Measurements from ENCODE around the gene ANXA9. TPM values are rescaled to one million over a fixed set of nuclear protein-coding genes. Genes with fewer than 3 reads are reported as not detected.
A peak's percentile ranks its signal among the peaks of the same experiment; 100 is the strongest.

ANXA9 gene
- total RNA-seq, 1 experiment from 2014 or later = 2.7 TPM

DNA sequence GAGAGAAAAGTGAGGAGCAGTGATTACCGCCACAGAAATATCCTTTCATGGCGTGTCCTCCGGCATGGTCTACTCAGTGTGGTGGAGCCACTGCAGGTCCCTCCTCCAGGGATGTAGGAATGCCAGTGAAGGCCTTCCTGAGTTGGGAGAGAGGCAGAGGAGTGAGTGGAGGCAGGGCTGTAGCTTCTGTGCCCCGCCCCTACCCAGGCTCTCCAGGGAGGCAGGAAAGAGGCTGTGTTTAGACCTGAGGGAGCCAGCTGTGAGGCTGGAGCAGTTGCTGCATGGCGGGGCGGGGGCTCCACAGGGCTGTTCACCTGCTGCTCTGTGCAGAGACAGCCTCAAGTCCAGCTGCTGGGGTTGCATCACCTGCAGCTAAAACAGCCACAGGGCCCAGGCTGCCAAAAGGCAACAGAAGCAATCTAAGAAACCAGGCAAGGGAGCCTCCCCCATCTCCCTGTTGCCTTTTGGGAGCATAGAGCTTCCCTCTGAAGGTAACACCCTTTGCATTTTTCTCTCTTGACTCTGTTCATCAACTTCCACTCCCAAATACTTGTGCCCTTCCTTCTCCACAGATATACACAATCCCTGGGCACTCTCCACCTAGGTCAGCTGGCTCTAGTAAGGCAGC lies 801 bp upstream of the ANXA9 start:
- DNase-seq (ENCODE audit: low read depth, low spot score) (no peak), ATAC-seq (peak; percentile 53)
- ChIA-PET RAD21 (ENCODE audit: low non-redundant PET in 1 of 2, low total read pairs in 2 of 2, uncharacterized antibody in 2 of 2, unreplicated experiment in 2 of 2) (interaction anchor here in 1 of 2 experiments (0.8 kb wide), 1 partner anchor 15 kb away, joined by 6 read pairs; no protein-coding TSS in a partner anchor), POLR2A (interaction anchor here (0.7 to 1.6 kb wide), 4 partner anchors 11 to 402 kb away, joined by 3 to 5 read pairs (median 4); partner anchors contain the start of genes MCL1 and MINDY1), CTCF (interaction anchor here (1.7 to 2.5 kb wide), 4 partner anchors 11 to 420 kb away, joined by 4 to 17 read pairs (median 10); no protein-coding TSS in a partner anchor)
- Histone ChIP-seq H3K9ac (ENCODE audit: low read length) (peak overlapping the region; percentile 49), H3K9me2 (ENCODE audit: insufficient read depth) (no peaks in the 10 kb centered on the region), H3K9me3 (ENCODE audit: control insufficient read depth in 1 of 2, insufficient read depth in 1 of 2, low read depth in 1 of 2, low read length in 2 of 2) (no peaks in the 10 kb centered on the region), H3K4me3 (replicated peaks in 1 of 2; ENCODE audit: low read depth in 1 of 2, low read length in 2 of 2) (peak overlapping the region; percentile 13 to 37; a peak in 3 of 4 replicates), H3K27ac (ENCODE audit: low read depth, low read length) (peak overlapping the region; percentile 86), H3K79me2 (ENCODE audit: insufficient read depth, low read length) (no peaks in the 10 kb centered on the region), H4K20me1 (ENCODE audit: insufficient read depth) (no peaks in the 10 kb centered on the region), H3K4me2 (ENCODE audit: low read length) (peak overlapping the region; percentile 78), H3K27me3 (ENCODE audit: insufficient read depth, low read length) (no peaks in the 10 kb centered on the region), H3K36me3 (ENCODE audit: control insufficient read depth in 1 of 2, insufficient read depth in 2 of 2, low read length in 2 of 2) (no peaks in the 10 kb centered on the region), H3K4me1 (ENCODE audit: control insufficient read depth in 1 of 2, insufficient read depth in 2 of 2, low read length in 2 of 2) (peaks cover 77 to 89% of the 10 kb centered on the region in 2 experiments), H2AFZ (ENCODE audit: low read depth, low read length, poor library complexity, severe bottlenecking) (no peak overlapping the region)
- intact Hi-C loops (cut with micrococcal nuclease) = no loop called here
- TF ChIP-seq CEBPB (IDR thresholded peaks at IDR 0.05; ENCODE audit: low read depth) = no peak
- no peak for TF ChIP-seq EGR1 (IDR thresholded peaks at IDR 0.05; ENCODE audit: low read depth)
- TF ChIP-seq POLR2AphosphoS5 (IDR thresholded peaks at IDR 0.05; ENCODE audit: low read depth, low read length) = peak; percentile 52; the same call in 1 of the 2 replicates
- TF ChIP-seq ZNF274 (IDR thresholded peaks at IDR 0.05; ENCODE audit: low read depth, low read length) = no peak
- no peak for TF ChIP-seq RAD21 (IDR thresholded peaks at IDR 0.05; ENCODE audit: low read depth)
- BruUV-seq (replicated peaks) = no TSS peak

DNA sequence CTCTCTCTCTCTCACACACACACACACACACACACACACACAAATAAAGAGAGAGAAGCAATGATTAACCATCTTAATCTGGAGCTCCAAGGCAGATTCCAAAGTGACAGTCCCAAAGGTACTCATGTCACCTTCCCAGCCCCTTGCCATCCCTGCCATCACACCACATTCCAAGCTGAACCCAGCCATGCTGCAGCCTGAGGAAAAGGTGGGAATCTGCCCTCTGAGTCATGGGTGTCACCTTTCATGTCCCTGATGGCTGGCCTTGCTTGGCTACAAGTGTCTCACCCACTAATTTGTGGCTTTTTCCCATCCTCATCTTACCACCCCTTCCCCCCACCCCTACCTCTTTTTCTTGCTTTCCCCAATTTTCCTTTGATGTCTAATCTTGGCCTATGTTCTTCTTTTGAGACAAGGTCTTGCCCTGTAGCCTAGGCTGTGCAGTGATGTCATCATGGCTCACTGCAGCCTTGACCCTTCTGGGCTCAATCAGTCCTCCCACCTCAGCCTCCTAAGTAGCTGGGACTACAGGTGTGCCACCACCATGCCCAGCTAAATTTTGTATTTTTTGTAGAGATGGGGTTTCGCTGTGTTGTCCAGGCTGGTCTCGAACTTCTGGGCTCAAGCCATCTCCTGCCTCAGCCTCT lies 3.2 kb downstream of the ANXA9 start:
- H3K9me2 ChIP-seq (ENCODE audit: insufficient read depth) = no peaks in the 10 kb centered on the region
- no peak overlapping the region for H3K4me3 ChIP-seq (replicated peaks in 1 of 2; ENCODE audit: low read depth in 1 of 2, low read length in 2 of 2)
- intact Hi-C loops (cut with micrococcal nuclease) = no loop called here
- ATAC-seq (peak; percentile 36; the same call in 1 of the 2 replicates), DNase-seq (ENCODE audit: low read depth, low spot score) (no peak)
- CTCF ChIA-PET = interaction anchor here (3.1 kb wide), 1 partner anchor 10 kb away, joined by 24 read pairs; no protein-coding TSS in a partner anchor
- no peaks in the 10 kb centered on the region for H3K9me3 ChIP-seq (ENCODE audit: control insufficient read depth in 1 of 2, insufficient read depth in 1 of 2, low read depth in 1 of 2, low read length in 2 of 2)
- no peaks in the 10 kb centered on the region for H3K79me2 ChIP-seq (ENCODE audit: insufficient read depth, low read length)
- H3K4me2 ChIP-seq (ENCODE audit: low read length) = peak overlapping the region; percentile 56
- no peaks in the 10 kb centered on the region for H4K20me1 ChIP-seq (ENCODE audit: insufficient read depth)
- RAD21 ChIA-PET (ENCODE audit: low non-redundant PET in 1 of 2, low total read pairs in 2 of 2, uncharacterized antibody in 2 of 2, unreplicated experiment in 2 of 2) = no interaction called here
- TF ChIP-seq ELF1 (IDR thresholded peaks at IDR 0.05; ENCODE audit: borderline replicate concordance, low read depth) = no peak
- peak; percentile 57 for TF ChIP-seq TCF7L2 (IDR thresholded peaks at IDR 0.05; ENCODE audit: borderline replicate concordance, extremely low read depth, insufficient read depth, insufficient read length)
- H3K9ac ChIP-seq (ENCODE audit: low read length) = no peak overlapping the region
- H3K27me3 ChIP-seq (ENCODE audit: insufficient read depth, low read length) = no peaks in the 10 kb centered on the region
- POLR2A ChIA-PET = interaction anchor here (2.0 kb wide), 1 partner anchor 9 kb away, joined by 7 read pairs; no protein-coding TSS in a partner anchor
- BruUV-seq (replicated peaks) = no TSS peak
- no peak overlapping the region for H2AFZ ChIP-seq (ENCODE audit: low read depth, low read length, poor library complexity, severe bottlenecking)
- H3K36me3 ChIP-seq (ENCODE audit: control insufficient read depth in 1 of 2, insufficient read depth in 2 of 2, low read length in 2 of 2) = no peaks in the 10 kb centered on the region
- no peak overlapping the region for H3K27ac ChIP-seq (ENCODE audit: low read depth, low read length)
- H3K4me1 ChIP-seq (ENCODE audit: control insufficient read depth in 1 of 2, insufficient read depth in 2 of 2, low read length in 2 of 2) = peaks cover 46 to 49% of the 10 kb centered on the region in 2 experiments
